ENCODE data around the gene PPRC1.

PPRC1 gene

DNA sequence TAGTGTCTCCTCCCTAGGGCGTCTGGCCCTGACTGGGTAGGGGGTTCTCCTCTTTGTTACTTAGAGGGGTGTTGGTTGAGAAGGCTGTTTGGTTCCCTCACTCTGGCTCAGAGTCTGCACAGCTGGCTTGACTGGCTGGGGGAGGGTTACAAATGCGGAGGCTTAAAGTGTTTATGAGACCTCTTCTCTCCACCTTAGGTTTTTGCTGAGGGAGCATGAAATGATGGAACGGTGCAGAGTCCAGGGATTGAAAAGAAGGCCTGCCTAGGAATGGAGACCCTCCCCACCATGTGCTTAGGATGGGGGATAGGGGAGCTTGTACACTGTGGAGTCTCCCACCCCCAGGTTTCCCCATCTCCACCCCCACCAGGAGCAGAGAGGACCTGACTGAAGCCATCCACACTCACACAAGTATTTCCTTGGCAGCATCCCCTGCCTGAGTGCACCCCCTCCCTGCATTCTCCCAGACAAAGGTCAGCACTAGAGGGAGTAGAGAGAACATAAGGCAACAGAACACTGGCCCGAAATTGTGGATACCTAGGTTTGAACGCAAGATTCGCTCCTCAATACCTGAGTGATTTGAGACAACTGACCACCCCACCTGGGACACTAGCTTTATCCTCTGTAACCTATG lies 11.0 kb upstream of the PPRC1 start:
- TF ChIP-seq, protein P1, sequence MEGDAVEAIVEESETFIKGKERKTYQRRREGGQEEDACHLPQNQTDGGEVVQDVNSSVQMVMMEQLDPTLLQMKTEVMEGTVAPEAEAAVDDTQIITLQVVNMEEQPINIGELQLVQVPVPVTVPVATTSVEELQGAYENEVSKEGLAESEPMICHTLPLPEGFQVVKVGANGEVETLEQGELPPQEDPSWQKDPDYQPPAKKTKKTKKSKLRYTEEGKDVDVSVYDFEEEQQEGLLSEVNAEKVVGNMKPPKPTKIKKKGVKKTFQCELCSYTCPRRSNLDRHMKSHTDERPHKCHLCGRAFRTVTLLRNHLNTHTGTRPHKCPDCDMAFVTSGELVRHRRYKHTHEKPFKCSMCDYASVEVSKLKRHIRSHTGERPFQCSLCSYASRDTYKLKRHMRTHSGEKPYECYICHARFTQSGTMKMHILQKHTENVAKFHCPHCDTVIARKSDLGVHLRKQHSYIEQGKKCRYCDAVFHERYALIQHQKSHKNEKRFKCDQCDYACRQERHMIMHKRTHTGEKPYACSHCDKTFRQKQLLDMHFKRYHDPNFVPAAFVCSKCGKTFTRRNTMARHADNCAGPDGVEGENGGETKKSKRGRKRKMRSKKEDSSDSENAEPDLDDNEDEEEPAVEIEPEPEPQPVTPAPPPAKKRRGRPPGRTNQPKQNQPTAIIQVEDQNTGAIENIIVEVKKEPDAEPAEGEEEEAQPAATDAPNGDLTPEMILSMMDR (IDR thresholded peaks at IDR 0.05; ENCODE audit: extremely low read depth, insufficient read depth, missing control alignments) = no peak
- DNase-seq (ENCODE audit: low spot score) = no peak
- in situ Hi-C loops (cut with MboI; ENCODE audit: low pct_unique_long_range_greater_than_20kb, low sequenced_read_pairs, unreplicated experiment) = no loop called here

DNA sequence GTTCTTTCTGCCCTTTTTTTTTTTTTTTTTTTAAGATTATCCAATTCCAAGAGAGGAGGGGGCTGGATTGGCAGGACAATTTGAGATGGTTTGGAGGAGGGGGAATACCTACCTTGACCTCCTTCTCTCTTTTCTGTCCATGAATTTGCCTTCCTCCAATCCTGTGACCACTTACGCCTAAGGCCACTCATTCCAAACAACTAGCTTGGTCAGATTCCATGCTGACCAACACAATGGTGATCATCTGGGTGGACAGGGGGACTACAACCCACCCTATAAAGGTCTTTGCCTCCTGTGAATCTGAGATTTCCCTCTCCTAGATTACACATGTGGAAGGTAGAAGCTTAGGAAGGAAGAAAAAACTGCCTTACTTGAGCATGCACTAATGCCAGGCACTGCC lies 10.4 kb upstream of the PPRC1 start:
- TF ChIP-seq, protein P1 (IDR thresholded peaks at IDR 0.05; ENCODE audit: extremely low read depth, insufficient read depth, missing control alignments) = no peak
- no peak for DNase-seq (ENCODE audit: low spot score)
- in situ Hi-C loops (cut with MboI; ENCODE audit: low pct_unique_long_range_greater_than_20kb, low sequenced_read_pairs, unreplicated experiment) = no loop called here

DNA sequence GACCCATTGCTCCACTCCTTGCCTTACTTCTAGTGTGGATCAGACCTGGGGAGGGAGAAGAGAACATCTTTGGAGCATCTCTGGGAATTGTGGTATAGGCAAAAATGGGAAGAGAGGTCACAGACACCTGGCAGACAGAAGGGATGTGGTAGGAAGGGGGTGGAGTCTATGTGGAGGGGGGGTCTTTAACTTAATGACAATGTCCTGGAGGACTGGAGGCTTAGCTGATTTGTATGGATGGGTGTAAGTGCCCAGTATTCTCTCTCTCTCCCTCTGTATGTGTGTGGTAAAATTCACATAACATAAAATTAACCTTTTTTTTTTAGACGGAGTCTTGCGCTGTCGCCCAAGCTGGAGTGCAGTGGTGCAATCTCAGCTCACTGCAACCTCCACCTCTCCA lies 9.6 kb upstream of the PPRC1 start:
- in situ Hi-C loops (cut with MboI; ENCODE audit: low pct_unique_long_range_greater_than_20kb, low sequenced_read_pairs, unreplicated experiment) = no loop called here
- TF ChIP-seq, protein P1 (IDR thresholded peaks at IDR 0.05; ENCODE audit: extremely low read depth, insufficient read depth, missing control alignments) = no peak

DNA sequence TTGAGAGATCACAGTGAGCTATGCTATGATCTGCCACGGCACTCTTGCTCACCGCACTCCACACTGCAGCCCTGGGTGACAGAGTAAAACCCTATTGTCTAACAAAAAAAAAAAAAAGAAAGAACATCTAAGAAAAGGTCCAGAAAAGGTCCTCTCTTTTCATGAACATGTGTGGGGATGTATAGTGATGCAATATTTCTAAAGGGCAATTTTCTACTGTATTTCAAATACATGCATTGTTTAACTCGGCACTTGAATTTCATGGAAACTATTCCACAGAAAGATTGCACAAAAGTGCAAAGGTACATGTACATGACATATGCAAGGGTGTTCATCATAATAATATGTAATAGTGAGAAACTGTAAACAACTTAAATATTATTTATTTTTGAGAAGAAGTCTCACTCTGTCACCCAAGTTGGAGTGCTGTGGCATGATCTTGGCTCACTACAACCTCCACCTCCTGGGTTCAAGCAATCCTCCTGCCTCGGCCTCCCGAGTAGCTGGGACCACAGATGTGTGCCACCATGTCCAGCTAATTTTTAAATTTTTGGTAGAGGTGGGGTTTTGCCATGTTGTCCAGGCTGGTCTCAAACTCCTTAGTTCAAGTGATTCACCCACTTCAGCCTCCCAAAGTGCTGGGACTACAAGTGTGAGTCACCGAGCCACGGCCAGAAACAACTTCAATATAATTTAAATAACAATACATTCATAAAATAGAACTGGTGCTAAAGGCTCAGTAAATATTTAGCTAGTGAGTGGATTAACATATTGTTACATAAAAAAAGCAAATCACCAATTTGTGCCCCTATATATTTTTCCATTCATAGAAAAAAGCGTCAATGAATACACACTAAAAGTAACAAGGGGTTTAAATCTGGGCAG lies 1.3 kb upstream of the PPRC1 start:
- in situ Hi-C loops (cut with MboI; ENCODE audit: low pct_unique_long_range_greater_than_20kb, low sequenced_read_pairs, unreplicated experiment) = no loop called here
- TF ChIP-seq, protein P1 (IDR thresholded peaks at IDR 0.05; ENCODE audit: extremely low read depth, insufficient read depth, missing control alignments) = no peak
- DNase-seq (ENCODE audit: low spot score) = no peak

More for the DNA sequence above, 9.6 kb upstream of the PPRC1 start:
- DNase-seq (ENCODE audit: low spot score) = no peak

- in situ Hi-C loops (cut with MboI; ENCODE audit: low pct_unique_long_range_greater_than_20kb, low sequenced_read_pairs, unreplicated experiment) = no loop called here
- TF ChIP-seq, protein P1 (IDR thresholded peaks at IDR 0.05; ENCODE audit: extremely low read depth, insufficient read depth, missing control alignments) = no peak
- no peak for DNase-seq (ENCODE audit: low spot score)
These were observed 662 bp upstream of the PPRC1 start for GRCh38 chr10:102132193-102132562.

DNA sequence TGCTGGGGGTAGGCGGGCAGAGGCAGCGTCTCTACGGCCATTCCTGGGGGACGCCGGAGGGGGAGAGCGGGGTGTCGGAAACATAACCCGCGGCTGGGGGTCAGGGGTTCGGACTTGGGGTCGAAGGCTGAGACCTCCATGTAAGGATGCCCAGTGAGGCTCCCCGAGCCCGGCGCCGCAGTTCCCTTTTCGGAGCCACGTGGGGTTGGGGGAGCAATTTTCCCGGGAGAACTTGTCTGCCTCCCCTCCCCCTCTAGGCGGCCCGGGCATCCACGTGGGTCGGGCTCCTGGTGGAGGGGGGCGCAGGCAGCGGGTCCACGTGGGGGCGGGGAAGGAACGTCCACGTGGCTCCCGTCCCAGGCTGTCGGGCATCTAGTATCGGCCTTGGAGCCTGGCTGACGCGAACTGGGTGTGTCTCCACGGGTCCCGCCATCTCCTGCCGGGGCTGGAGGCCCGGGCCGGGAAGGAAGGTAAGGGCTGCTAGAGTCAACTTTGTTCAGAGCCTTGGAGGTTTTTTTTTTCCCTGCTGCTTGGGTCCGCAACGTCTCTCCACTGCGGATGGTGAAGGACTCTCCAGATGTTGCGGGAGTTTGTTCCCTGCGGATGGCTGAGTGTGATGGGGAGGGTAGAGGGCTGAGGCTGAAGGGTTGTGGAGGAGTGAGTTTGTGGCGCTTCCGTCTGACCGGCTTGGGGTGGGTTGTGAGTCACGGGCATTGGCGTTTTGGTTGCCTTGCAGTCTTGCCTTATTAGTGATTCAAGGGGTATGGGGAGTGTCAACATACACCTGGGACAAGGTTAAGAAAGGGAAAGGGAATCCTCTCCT lies 744 bp downstream of the PPRC1 start:
- in situ Hi-C loops (cut with MboI; ENCODE audit: low pct_unique_long_range_greater_than_20kb, low sequenced_read_pairs, unreplicated experiment) = no loop called here
- TF ChIP-seq, protein P1 (IDR thresholded peaks at IDR 0.05; ENCODE audit: extremely low read depth, insufficient read depth, missing control alignments) = no peak
- DNase-seq (ENCODE audit: low spot score) = peak; percentile 77
